Stimulated activated CD8-positive, alpha-beta memory T cell treated with anti-CD3 and anti-CD28 coated beads, Interleukin-7, amount 100 ng/mL, for 24 hours (primary cell): ENCODE data around the gene RAD51B.
"Not testable (repeated sequence)": the region's sequence is repeated elsewhere in the genome, so short reads cannot be mapped to it uniquely, and the experiment has no call there.

ENCODE experiments used
- DNase-seq: peaks from one replicate; pipeline ENCODE4 v3.0.0-alpha.2; 2020; ENCODE audit warnings: low read depth

The RAD51B gene

DNA sequence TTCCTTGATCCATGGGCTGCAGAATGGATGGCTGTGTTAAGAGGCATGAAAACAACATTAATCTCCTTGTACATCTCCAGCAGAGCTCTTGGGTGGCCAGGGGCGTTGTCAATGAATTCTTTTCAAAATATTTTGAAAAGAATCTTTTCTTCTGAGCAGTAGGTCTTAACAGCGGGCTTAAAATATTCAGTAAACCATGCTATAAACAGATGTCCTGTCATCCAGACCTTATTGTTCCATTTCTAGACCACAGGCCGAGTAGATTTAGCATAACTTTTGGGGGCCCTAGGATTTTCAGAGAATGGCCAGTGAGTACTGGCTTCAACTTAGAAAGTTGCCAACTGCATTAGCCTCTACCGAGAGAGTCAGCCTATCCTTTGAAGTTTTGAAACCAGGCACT lies 130.2 kb downstream of the RAD51B start:
- DNase-seq = no peak

- DNase-seq = no peak
Measured at GRCh38 chr14:67950386-67950785, 130.8 kb downstream of the RAD51B start.

GRCh38 chr14:67951529-67952135 lies 132.1 kb downstream of the RAD51B start:
- DNase-seq = no peak

GRCh38 chr14:67952381-67952780 lies 132.8 kb downstream of the RAD51B start:
- DNase-seq = no peak

DNA sequence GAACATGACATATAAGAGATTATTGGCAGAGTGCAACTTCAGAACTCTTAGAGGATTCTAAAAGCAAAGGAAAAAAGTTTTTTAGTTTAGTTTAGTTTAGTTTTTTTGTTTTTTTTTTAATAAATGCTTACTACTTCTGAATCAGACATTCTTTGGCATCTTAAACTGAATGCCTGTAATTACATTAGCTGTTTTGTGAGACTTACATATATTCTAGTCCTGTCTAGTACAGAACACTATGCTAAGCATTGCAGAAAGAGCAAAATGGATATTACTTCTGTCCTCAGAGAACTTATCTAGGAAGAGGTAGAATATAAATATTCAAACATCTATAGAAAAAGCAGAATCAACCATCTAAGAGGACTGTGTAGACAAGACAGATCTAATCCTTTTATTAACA lies 133.2 kb downstream of the RAD51B start:
- DNase-seq = no peak

GRCh38 chr14:67955261-67955660 lies 135.7 kb downstream of the RAD51B start:
- DNase-seq = no peak

- no peak for DNase-seq
Measured at GRCh38 chr14:67957946-67958345, 138.4 kb downstream of the RAD51B start.

DNA sequence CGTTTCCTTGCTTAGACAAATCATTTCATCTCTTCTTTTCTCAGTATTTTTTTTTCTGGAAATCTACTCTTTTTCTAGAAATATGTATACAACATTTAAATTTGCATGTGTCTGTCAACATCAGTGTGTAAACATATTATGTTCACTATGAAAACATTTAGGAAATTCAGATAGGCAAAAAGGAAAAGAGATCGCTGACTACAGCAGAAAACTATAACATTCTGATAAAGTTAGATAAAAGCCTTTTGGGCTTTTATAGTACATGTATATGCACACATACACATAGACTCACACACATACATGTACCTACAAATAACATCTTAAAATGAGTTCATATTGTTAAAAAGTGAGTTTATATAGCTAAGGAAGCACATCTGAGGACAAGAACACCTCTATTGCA lies 142.1 kb downstream of the RAD51B start:
- DNase-seq = no peak

DNA sequence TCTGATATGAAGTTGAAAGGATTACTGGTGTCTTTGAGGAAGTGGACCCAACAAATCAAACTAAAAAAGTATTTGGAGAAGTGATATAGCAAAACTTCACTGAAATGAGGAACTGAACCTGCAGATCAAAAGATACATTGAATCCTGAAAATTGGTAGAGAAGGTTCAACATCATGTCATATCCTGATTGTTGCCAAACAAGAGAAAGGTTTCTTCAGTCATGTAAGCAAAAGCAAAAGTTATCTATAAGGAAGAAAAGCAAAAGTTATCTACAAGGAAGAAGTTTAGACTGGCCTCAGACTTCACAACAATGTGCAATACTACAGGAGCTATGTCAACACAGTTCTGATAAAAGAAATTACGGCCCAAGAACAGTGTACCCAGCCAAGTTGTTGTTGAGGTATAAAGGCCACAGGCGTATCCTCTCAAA lies 142.7 kb downstream of the RAD51B start:
- DNase-seq = no peak

GRCh38 chr14:67963545-67963944 lies 144.0 kb downstream of the RAD51B start:
- no peak for DNase-seq

DNA sequence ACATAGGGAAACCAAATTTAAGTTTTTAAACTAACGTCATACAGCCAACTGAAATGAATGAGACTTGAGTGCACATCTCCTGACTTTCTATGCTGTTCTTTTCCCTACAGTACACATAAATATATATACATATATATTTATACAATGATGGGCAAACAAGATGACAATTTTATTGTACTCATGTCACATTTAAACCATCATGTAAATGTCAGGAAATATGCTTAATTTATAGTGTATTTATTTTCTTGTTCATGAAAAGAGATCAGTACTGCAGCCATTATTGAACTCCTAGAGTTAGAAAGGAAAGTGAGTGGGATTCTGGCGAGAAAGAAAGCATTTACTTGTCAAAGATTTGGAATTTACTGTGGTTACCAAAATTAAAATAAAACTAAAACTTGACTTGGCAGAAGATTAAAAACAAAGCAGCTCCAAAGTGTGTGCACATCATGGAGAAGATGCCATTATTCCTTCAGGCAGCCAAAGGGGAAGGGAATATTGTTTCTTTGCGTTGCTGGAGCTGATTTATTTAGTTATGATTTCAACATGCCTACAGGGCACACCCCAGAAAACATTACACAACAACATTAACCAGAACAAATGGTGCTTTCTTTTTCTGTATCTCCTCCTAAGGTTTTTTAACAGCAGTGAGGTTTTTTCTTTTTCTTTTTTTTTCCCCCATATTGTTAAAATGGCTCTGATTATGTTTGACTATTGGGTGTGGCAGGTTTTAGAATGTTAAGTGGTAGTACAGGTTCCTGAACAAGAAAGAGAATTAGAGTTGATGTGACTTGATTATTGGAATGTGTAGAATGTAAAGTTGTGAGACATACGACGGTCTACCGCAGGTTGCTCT lies 144.6 kb downstream of the RAD51B start:
- DNase-seq = no peak

DNA sequence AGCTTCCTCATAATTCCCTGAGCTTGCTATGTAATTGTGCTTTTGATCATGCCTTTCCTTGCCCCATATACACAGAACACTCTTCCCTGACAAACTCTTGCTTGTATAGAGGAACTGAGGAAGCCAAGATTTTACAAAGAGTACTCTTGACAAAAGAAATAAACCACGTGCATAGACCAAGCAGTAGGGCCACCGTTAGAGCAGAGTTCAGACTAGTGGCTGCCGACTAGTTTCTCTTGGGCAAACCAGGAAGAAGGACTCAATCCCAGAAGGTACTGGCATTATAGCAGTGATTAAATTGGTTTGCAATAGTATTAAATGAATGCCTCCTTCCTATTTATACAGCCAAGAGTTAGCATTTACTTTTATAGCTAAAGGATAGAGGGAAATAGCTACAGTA lies 146.1 kb downstream of the RAD51B start:
- no peak for DNase-seq

GRCh38 chr14:67967206-67967605 lies 147.6 kb downstream of the RAD51B start:
- no peak for DNase-seq

DNA sequence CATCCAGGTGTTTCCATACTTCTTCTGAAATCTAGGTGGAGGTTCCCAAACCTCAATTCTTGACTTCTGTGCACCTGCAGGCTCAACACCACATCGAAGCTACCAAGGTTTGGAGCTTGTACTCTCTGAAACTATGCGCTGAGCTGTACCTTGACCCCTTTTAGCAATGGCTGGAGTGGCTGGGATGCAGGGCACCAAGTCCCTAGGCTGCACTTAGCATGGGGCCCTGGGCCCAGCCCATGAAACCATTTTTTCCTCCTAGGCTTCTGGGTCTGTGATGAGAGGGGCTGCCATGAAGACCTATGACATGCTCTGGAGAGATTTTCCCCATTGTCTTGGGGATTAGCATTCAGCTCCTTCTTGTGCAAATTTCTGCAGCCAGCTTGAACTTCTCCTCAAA lies 148.4 kb downstream of the RAD51B start:
- not testable (repeated sequence) for DNase-seq

- DNase-seq = no peak
Measured at GRCh38 chr14:67970923-67971322, 151.3 kb downstream of the RAD51B start.

- DNase-seq = no peak
Measured at GRCh38 chr14:67971627-67972625, 152.3 kb downstream of the RAD51B start.

- DNase-seq = no peak
Measured at GRCh38 chr14:67973436-67973835, 153.9 kb downstream of the RAD51B start.

GRCh38 chr14:67975470-67975869 lies 155.9 kb downstream of the RAD51B start:
- no peak for DNase-seq

DNA sequence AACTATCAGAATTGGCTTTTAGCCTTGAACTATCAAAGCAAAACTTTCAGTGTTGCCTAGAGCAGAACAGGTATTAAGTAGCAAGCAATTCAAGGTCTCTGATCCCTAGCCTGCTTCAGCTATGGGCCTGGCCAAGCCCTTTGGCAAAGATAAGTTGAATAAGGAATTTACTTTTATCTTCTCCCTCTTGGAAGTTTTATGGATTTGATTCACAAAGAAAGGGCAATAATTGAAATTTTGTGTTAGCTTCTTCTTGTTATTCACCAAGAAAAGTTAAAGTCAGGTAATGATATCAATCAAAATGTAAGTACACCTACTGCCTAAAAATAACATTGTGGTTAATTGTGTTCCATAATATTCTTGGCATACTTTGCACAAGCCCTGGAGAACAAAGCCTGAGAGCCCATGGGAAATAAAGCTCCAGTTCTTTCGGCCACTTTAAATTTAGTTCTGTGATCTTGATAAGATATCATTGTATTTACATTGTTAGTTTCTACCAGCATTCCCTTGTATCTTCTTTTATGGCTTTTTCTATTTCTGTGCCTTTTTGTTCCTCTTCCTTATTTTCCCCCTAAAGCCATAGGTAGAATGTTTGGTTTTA lies 158.0 kb downstream of the RAD51B start:
- no peak for DNase-seq

DNA sequence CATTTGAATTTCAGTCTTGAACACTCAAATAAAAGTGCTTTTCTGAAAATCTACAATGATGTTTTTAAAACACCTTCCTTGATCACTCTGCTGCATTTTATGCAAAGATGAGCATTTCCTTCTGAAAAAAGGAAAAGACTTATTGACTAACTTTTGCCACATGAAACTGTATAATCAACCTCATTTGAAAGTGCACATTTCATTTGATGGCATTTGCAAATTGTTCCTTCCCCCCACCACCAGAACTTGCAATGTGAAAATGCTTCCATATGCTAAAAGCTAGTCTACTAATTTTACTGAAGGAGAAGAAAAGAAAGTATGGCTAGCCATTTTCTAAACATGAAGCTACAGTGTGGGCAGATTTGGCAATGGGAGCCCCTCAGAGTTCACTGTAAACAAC lies 159.2 kb downstream of the RAD51B start:
- DNase-seq = no peak

DNA sequence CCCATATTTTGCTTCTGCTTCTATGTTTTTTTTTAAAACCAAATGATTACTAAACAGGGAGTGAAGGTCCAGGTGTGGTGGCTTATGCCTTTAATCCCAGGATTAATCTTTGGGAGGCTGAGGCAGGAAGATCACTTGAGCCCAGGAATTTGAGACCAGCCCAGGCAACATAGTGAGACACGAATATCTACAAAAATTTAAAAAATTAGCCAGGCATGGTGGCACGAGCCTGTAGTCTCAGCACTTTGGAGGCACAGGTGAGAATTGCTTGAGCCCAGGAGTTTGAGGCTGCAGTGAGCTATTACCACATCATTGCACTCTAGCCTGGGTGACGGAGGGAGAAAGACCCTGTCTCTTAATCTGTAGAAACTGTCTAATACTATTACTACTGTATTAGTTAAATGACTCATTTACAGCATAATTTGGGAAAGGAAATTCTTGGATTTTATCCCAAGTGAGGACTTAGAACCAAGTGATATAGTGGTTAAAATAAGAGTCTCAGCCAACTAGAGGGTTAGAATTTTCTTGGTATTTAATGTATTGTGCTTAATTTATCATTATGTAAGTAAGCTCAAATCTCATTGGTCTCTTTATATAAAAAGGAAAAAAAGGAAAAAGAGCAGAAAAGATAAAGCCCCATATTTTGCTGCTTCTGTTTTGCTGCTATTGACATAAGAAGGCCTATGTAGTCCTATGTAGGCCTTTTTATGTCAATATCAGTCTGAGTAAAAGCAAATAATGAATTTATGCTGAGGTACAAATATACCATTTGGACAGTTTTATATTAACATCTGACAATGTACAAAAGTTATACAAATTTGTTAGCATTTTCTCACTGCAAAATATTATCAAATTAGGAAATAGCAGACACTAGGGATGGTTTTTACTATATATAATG lies 163.4 kb downstream of the RAD51B start:
- no peak for DNase-seq
